SH-SY5Y (cell line): Measurements from ENCODE around the gene FMNL2.

Source experiments
- GATA2 ChIP-seq: IDR thresholded peaks from 2 replicates; pipeline ENCODE4 v1.6.1; 2011; ENCODE audit warnings: mild to moderate bottlenecking, low read depth, low read length
- GATA3 ChIP-seq: IDR thresholded peaks from 2 replicates; pipeline ENCODE4 v1.6.1; 2011; ENCODE audit warnings: low read depth, mild to moderate bottlenecking, low read length, moderate library complexity

- TF ChIP-seq GATA2: no peak
- TF ChIP-seq GATA3: no peak
These were observed 8.3 kb upstream of the FMNL2 start for GRCh38 chr2:152326710-152327109.
